ENCODE results near the gene WWOX. TPM values are rescaled to one million over a fixed set of nuclear protein-coding genes. Genes with fewer than 3 reads are reported as not detected.

Gene WWOX
- total and polyA plus RNA-seq, 7 donors: 7.1 to 46.8 (median 16.1) TPM

- intact Hi-C loops (cut with DNase I): no loop called here
- no peak for DNase-seq
- H3K27ac ChIP-seq: no peak overlapping the region
- H3K4me1 ChIP-seq: no peaks in the 10 kb centered on the region
- no peak for TF ChIP-seq POLR2AphosphoS5 (IDR thresholded peaks at IDR 0.05)
- TF ChIP-seq, protein P1, sequence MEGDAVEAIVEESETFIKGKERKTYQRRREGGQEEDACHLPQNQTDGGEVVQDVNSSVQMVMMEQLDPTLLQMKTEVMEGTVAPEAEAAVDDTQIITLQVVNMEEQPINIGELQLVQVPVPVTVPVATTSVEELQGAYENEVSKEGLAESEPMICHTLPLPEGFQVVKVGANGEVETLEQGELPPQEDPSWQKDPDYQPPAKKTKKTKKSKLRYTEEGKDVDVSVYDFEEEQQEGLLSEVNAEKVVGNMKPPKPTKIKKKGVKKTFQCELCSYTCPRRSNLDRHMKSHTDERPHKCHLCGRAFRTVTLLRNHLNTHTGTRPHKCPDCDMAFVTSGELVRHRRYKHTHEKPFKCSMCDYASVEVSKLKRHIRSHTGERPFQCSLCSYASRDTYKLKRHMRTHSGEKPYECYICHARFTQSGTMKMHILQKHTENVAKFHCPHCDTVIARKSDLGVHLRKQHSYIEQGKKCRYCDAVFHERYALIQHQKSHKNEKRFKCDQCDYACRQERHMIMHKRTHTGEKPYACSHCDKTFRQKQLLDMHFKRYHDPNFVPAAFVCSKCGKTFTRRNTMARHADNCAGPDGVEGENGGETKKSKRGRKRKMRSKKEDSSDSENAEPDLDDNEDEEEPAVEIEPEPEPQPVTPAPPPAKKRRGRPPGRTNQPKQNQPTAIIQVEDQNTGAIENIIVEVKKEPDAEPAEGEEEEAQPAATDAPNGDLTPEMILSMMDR (IDR thresholded peaks at IDR 0.05): no peak
- no peak for TF ChIP-seq EP300 (IDR thresholded peaks at IDR 0.05)
- no peak for TF ChIP-seq POLR2A (IDR thresholded peaks at IDR 0.05)
- no peaks in the 10 kb centered on the region for H3K9me3 ChIP-seq
- WGBS, 2 donors: 56 to 85% methylated on average over 4 of the region's 4 CpGs
- H3K4me3 ChIP-seq: no peak overlapping the region
- H3K27me3 ChIP-seq: no peaks in the 10 kb centered on the region
- no peaks in the 10 kb centered on the region for H3K36me3 ChIP-seq
Observed at GRCh38 chr16:79206889-79207288, 1107.4 kb downstream of the WWOX start.

DNA sequence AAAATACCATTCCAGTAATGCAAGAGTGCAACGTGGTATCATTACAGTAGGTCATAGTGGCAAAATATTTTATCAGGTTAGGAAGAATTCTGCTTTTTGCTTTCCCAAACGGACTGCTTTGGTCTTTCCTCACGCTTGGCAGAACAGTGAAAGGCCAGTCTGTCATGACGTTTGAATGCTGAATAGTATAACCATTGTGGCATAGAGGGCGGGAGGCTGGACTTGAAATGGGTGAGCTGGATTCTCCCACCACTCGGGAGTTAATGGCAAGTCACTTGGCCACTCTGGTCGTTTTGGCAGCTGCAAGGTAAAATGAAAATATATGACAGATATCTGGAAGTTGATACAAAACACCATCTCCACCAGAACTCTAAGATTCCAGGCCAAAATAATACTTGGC lies 1109.9 kb downstream of the WWOX start:
- DNase-seq: no peak

GRCh38 chr16:79210607-79211006 lies 1111.2 kb downstream of the WWOX start:
- H3K4me1 ChIP-seq: no peaks in the 10 kb centered on the region
- no peaks in the 10 kb centered on the region for H3K27me3 ChIP-seq
- TF ChIP-seq POLR2AphosphoS5 (IDR thresholded peaks at IDR 0.05): no peak
- no peak for TF ChIP-seq EP300 (IDR thresholded peaks at IDR 0.05)
- TF ChIP-seq POLR2A (IDR thresholded peaks at IDR 0.05): no peak
- TF ChIP-seq, protein P1 (IDR thresholded peaks at IDR 0.05): no peak
- H3K4me3 ChIP-seq: no peak overlapping the region
- 81% methylated on average over 4 of the region's 4 CpGs for WGBS, 2 donors
- intact Hi-C loops (cut with DNase I): no loop called here
- H3K9me3 ChIP-seq: no peaks in the 10 kb centered on the region
- no peaks in the 10 kb centered on the region for H3K36me3 ChIP-seq
- H3K27ac ChIP-seq: no peak overlapping the region
- no peak for DNase-seq

More for the DNA sequence above, 1109.9 kb downstream of the WWOX start:
- Histone ChIP-seq H3K36me3 (no peaks in the 10 kb centered on the region), H3K27ac (no peak overlapping the region), H3K4me3 (no peak overlapping the region), H3K27me3 (no peaks in the 10 kb centered on the region), H3K4me1 (no peaks in the 10 kb centered on the region), H3K9me3 (no peaks in the 10 kb centered on the region)
- 73 to 78% methylated on average over 7 of the region's 7 CpGs for WGBS, 2 donors
- intact Hi-C loops (cut with DNase I): no loop called here
- no peak for TF ChIP-seq POLR2A (IDR thresholded peaks at IDR 0.05)
- TF ChIP-seq, protein P1 (IDR thresholded peaks at IDR 0.05): no peak
- no peak for TF ChIP-seq EP300 (IDR thresholded peaks at IDR 0.05)

- Histone ChIP-seq H3K27me3 (no peaks in the 10 kb centered on the region), H3K4me1 (no peaks in the 10 kb centered on the region), H3K4me3 (no peak overlapping the region), H3K36me3 (no peaks in the 10 kb centered on the region), H3K9me3 (no peaks in the 10 kb centered on the region), H3K27ac (no peak overlapping the region)
- intact Hi-C loops (cut with DNase I): no loop called here
- no peak for TF ChIP-seq EP300 (IDR thresholded peaks at IDR 0.05)
- TF ChIP-seq POLR2AphosphoS5 (IDR thresholded peaks at IDR 0.05): no peak
- no peak for TF ChIP-seq POLR2A (IDR thresholded peaks at IDR 0.05)
- TF ChIP-seq, protein P1 (IDR thresholded peaks at IDR 0.05): no peak
- no peak for DNase-seq
- WGBS, 2 donors: 94 to 96% methylated on average over 13 of the region's 13 CpGs
Observed at GRCh38 chr16:79211586-79211985, 1112.1 kb downstream of the WWOX start.

GRCh38 chr16:79212114-79212791 lies 1112.8 kb downstream of the WWOX start:
- Histone ChIP-seq H3K9me3 (no peaks in the 10 kb centered on the region), H3K36me3 (no peaks in the 10 kb centered on the region), H3K4me1 (no peaks in the 10 kb centered on the region), H3K27me3 (no peaks in the 10 kb centered on the region), H3K4me3 (no peak overlapping the region), H3K27ac (no peak overlapping the region)
- intact Hi-C loops (cut with DNase I): no loop called here
- TF ChIP-seq, protein P1 (IDR thresholded peaks at IDR 0.05): no peak
- no peak for TF ChIP-seq EP300 (IDR thresholded peaks at IDR 0.05)
- TF ChIP-seq POLR2A (IDR thresholded peaks at IDR 0.05): no peak
- no peak for TF ChIP-seq POLR2AphosphoS5 (IDR thresholded peaks at IDR 0.05)
- 88 to 89% methylated on average over 10 of the region's 10 CpGs for WGBS, 2 donors
- no peak for DNase-seq
